Endodermal cell (in vitro differentiated cells): ENCODE results near the gene RAET1E. TPM values are rescaled to one million over a fixed set of nuclear protein-coding genes. Genes with fewer than 3 reads are reported as not detected.
"Not testable (repeated sequence)": the region's sequence is repeated elsewhere in the genome, so short reads cannot be mapped to it uniquely, and the experiment has no call there.

Experiments used
- DNase-seq: peaks from one replicate; pipeline ENCODE4 v3.0.0-alpha.2; 2017
- H3K27ac ChIP-seq: 2 replicates; pipeline ENCODE4 v1.5.1; 2013; ENCODE audit warnings: mild to moderate bottlenecking, low read depth, low read length, moderate library complexity
- H3K27me3 ChIP-seq: 2 replicates; pipeline ENCODE4 v1.6.1; 2013; ENCODE audit warnings: mild to moderate bottlenecking, low read length, moderate library complexity; ENCODE audit not compliant: insufficient read depth, control insufficient read depth, poor library complexity, severe bottlenecking
- H3K36me3 ChIP-seq: 2 replicates; pipeline ENCODE4 v1.7.0; 2013; ENCODE audit warnings: mild to moderate bottlenecking, low read length, moderate library complexity; ENCODE audit not compliant: control insufficient read depth, insufficient read depth
- H3K4me1 ChIP-seq: one replicate; pipeline ENCODE4 v1.7.0; 2013; ENCODE audit warnings: low read length; ENCODE audit not compliant: control insufficient read depth, insufficient read depth
- H3K4me3 ChIP-seq: 2 replicates; pipeline ENCODE4 v1.5.1; 2013; ENCODE audit warnings: mild to moderate bottlenecking, low read length, moderate library complexity
- H3K9ac ChIP-seq: 2 replicates; pipeline ENCODE4 v1.6.1; 2013; ENCODE audit warnings: mild to moderate bottlenecking, low read length, moderate library complexity; ENCODE audit not compliant: poor library complexity, severe bottlenecking; ENCODE audit errors: extremely low read depth
- H3K9me3 ChIP-seq: 2 replicates; pipeline ENCODE4 v1.6.1; 2013; ENCODE audit warnings: mild to moderate bottlenecking, low read length, moderate library complexity; ENCODE audit not compliant: control insufficient read depth
- H3K27ac Mint-ChIP-seq: 2 replicates; pipeline ENCODE4 v1.8.0; 2020; ENCODE audit warnings: mixed read lengths
- H3K27me3 Mint-ChIP-seq: 2 replicates; pipeline ENCODE4 v1.8.0; 2021; ENCODE audit warnings: mild to moderate bottlenecking, mixed read lengths; ENCODE audit not compliant: insufficient read depth
- H3K36me3 Mint-ChIP-seq: 2 replicates; pipeline ENCODE4 v1.8.0; 2020; ENCODE audit warnings: low read depth, mixed read lengths
- H3K4me1 Mint-ChIP-seq: 2 replicates; pipeline ENCODE4 v1.8.0; 2020; ENCODE audit warnings: mixed read lengths
- H3K4me3 Mint-ChIP-seq: 2 replicates; pipeline ENCODE4 v1.8.0; 2020; ENCODE audit warnings: mild to moderate bottlenecking, moderate library complexity, mixed read lengths
- H3K9me3 Mint-ChIP-seq: 2 replicates; pipeline ENCODE4 v1.8.0; 2020; ENCODE audit warnings: mild to moderate bottlenecking, mixed read lengths
- WGBS, 2 experiments: methylation state at CpG; one replicate each; pipeline versions ENCODE4 v1.1.5 to v1.1.7; 2013; ENCODE audit warnings: missing lambda C conversion rate in 2 of 2, mixed read lengths in 1 of 2; ENCODE audit not compliant: insufficient coverage in 1 of 2, insufficient read length in 1 of 2; 5-methylcytosine and 5-hydroxymethylcytosine counted together
- total RNA-seq, 2 donors: library from RNA; stranded (reverse); fragmentation: NEBNext Ultra II Directional in 1 of 2; extraction: Animal tissue kit (Norgen Biotek cat#: 25700) in 1 of 2; gene quantifications; 2 replicates in 1 of 2; 3 replicates in 1 of 2; pipeline ENCODE4 v1.2.1, GENCODE V29; 2021
- TF ChIP-seq, protein P1 (sequence below): fragments of 200-600 bp; sonication (generic); conservative IDR thresholded peaks from 2 replicates; pipeline ENCODE4 v1.5.0; 2021; ENCODE audit warnings: antibody characterized with exemption, mild to moderate bottlenecking

Gene RAET1E
- total RNA-seq, 2 donors from 2014 or later: not detected

GRCh38 chr6:149851461-149852110 is 46.3 kb downstream of the RAET1E start:
- Histone ChIP-seq H3K9me3 (no peaks in the 10 kb centered on the region), H3K9ac (no peak overlapping the region), H3K4me3 (no peak overlapping the region), H3K36me3 (no peaks in the 10 kb centered on the region), H3K27ac (no peak overlapping the region), H3K27me3 (peaks cover 87% of the 10 kb centered on the region), H3K4me1 (no peaks in the 10 kb centered on the region)
- TF ChIP-seq, protein P1, sequence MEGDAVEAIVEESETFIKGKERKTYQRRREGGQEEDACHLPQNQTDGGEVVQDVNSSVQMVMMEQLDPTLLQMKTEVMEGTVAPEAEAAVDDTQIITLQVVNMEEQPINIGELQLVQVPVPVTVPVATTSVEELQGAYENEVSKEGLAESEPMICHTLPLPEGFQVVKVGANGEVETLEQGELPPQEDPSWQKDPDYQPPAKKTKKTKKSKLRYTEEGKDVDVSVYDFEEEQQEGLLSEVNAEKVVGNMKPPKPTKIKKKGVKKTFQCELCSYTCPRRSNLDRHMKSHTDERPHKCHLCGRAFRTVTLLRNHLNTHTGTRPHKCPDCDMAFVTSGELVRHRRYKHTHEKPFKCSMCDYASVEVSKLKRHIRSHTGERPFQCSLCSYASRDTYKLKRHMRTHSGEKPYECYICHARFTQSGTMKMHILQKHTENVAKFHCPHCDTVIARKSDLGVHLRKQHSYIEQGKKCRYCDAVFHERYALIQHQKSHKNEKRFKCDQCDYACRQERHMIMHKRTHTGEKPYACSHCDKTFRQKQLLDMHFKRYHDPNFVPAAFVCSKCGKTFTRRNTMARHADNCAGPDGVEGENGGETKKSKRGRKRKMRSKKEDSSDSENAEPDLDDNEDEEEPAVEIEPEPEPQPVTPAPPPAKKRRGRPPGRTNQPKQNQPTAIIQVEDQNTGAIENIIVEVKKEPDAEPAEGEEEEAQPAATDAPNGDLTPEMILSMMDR: no peak
- Mint-ChIP-seq H3K4me3 (no peak overlapping the region), H3K36me3 (no peaks in the 10 kb centered on the region), H3K27ac (no peak overlapping the region), H3K9me3 (no peaks in the 10 kb centered on the region), H3K27me3 (peaks cover 53% of the 10 kb centered on the region), H3K4me1 (peaks cover 17% of the 10 kb centered on the region)
- DNase-seq: no peak
- WGBS, 2 experiments: 90 to 100% methylated on average over 1 to 5 of the region's 5 CpGs

GRCh38 chr6:149848343-149848742 is 49.6 kb downstream of the RAET1E start:
- H3K9me3 ChIP-seq, H3K36me3 Mint-ChIP-seq, H3K27ac Mint-ChIP-seq, H3K9me3 Mint-ChIP-seq, H3K4me3 Mint-ChIP-seq, H3K27ac ChIP-seq, DNase-seq, H3K4me3 ChIP-seq, H3K9ac ChIP-seq, H3K4me1 ChIP-seq, H3K36me3 ChIP-seq: not testable (repeated sequence)
- H3K27me3 ChIP-seq: peaks cover 94% of the 10 kb centered on the region
- H3K27me3 Mint-ChIP-seq: peaks cover 73% of the 10 kb centered on the region
- 77 to 81% methylated on average over 3 to 4 of the region's 4 CpGs for WGBS, 2 experiments
- peaks cover 19% of the 10 kb centered on the region for H3K4me1 Mint-ChIP-seq

Other genes with a start within 250 kb of the RAET1E start
- 10 to 100 TPM; 17.1 to 28.2 TPM for gene KATNA1, start 249.4 kb downstream of the RAET1E start, total RNA-seq
- 10 to 100 TPM; 33.7 to 34.7 TPM for gene LATS1, start 180.0 kb downstream of the RAET1E start, total RNA-seq
- 10 to 100 TPM; 80.9 to 85.1 TPM for gene NUP43, start 151.6 kb downstream of the RAET1E start, total RNA-seq
- gene PCMT1, start 148.4 kb downstream of the RAET1E start, total RNA-seq: 10 to 100 TPM; 68.5 to 72.6 TPM
- 1 to 10 TPM; 3.6 to 6.0 TPM for gene LRP11, start 33.8 kb downstream of the RAET1E start, total RNA-seq
- gene RAET1G, start 25.0 kb upstream of the RAET1E start, total RNA-seq: not detected
- under 1 TPM in 1 of 2 donors, not detected in 1; 0.20 TPM for gene ULBP2, start 43.9 kb upstream of the RAET1E start, total RNA-seq
- gene ULBP1, start 65.8 kb upstream of the RAET1E start, total RNA-seq: under 1 TPM; 0.31 to 0.55 TPM
- gene RAET1L, start 127.4 kb upstream of the RAET1E start, total RNA-seq: not detected
- gene ULBP3, start 171.0 kb upstream of the RAET1E start, total RNA-seq: 1 to 10 TPM; 4.4 to 5.4 TPM
- under 1 TPM; 0.20 to 0.29 TPM for gene PPP1R14C, start 244.9 kb upstream of the RAET1E start, total RNA-seq